Cardiac fibroblast (primary cell): Measurements from ENCODE around the gene NOS1AP.
A peak's percentile ranks its signal among the peaks of the same experiment; 100 is the strongest.

Experiments used
- DNase-seq, 2 donors: peaks; one replicate each; pipeline versions ENCODE4 v3.0.0 to v3.0.0-alpha.2; 2010; ENCODE audit warnings: low read depth in 2 of 2
- H3K4me3 ChIP-seq, 2 donors: replicated peaks in 1 of 2; 1 replicate in 1 of 2; 2 replicates in 1 of 2; pipeline ENCODE4 v1.5.1; 2011; ENCODE audit warnings: low read depth in 2 of 2, low read length in 2 of 2, mild to moderate bottlenecking in 2 of 2, moderate library complexity in 1 of 2
- CTCF ChIP-seq: IDR thresholded peaks from one replicate; pipeline ENCODE4 v1.5.1; 2011; ENCODE audit warnings: low read depth, mild to moderate bottlenecking, low read length, inconsistent platforms

NOS1AP gene

DNA sequence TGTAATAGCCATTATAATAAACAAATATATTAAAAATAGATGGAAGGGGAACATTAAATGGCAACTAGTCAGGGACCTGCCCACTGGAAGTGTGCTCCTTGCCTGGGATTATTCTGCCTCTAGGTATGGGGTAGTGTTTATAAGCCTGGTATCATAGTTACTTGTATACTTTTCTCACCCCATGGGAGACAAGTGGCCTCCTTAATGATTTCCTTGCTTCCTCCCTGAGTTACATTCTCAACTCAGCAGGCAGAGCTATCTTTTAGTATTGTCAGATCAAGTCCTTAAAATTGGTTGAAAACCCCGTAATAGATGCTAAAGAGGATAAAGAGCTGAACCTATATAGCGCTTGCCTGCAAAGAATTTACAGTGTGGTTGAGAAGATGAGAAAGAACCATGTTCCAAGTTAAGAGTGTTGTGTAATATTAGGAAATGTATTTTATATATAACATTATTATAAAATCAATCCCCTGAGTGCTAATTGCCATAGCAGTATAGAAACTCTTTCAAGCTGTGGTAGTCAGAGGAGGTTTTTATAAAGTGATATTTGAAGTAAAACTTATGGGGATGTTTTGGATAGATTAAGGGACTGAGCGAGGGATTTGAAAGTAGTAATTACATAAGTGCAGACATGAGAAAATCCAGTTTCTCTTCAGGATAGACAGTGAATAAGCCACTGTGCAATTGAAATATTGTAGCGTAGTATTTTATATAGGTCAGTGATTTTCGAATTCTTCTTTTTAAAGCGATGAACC, 200.7 kb downstream of the NOS1AP start:
- no peak for TF ChIP-seq CTCF
- no peak for DNase-seq

DNA sequence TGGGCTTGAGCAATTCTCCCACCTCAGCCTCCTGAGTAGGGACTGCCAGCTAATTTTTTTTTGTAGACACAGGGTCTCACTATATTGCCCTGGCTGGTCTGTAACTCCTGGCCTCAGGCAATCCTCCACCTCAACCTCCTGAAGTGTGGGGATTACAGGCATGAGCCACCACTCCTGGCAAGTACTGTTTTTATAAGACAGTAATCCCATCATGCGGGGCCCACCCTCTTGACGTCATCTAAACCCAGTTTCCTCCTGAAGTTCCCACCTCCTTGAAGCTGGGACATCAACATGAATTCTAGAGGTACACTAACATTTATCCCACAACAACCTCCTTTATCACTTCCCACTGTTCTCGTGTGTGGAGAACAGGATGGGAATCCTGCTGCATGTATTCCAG, 202.5 kb downstream of the NOS1AP start:
- no peak for TF ChIP-seq CTCF
- H3K4me3 ChIP-seq = no peak overlapping the region
- DNase-seq = no peak

More for the DNA sequence above, 200.7 kb downstream of the NOS1AP start:
- H3K4me3 ChIP-seq = no peak overlapping the region

DNA sequence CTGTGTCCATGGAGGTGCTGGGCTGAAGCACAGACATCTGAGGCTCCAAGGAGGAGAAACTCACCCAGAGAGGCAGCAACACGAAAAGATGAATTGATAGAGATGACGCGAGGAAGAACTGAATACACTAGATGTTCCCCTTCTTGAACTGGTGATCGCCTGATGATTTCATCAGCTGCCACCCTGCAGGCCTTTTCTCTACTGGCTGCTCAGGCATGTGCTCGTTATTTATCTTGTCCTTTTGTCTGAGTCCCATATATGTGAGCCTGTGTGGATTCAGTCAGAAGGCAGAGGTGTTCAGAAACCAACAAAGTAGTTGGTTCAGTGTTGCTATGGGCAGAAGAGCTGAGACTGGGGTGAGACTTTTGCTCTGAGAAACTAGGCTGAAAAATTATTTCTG, 202.9 kb downstream of the NOS1AP start:
- no peak for DNase-seq
- TF ChIP-seq CTCF = no peak
- no peak overlapping the region for H3K4me3 ChIP-seq

- TF ChIP-seq CTCF = no peak
- no peak for DNase-seq
- no peak overlapping the region for H3K4me3 ChIP-seq
Measured at GRCh38 chr1:162275622-162276175, 206.2 kb downstream of the NOS1AP start.

DNA sequence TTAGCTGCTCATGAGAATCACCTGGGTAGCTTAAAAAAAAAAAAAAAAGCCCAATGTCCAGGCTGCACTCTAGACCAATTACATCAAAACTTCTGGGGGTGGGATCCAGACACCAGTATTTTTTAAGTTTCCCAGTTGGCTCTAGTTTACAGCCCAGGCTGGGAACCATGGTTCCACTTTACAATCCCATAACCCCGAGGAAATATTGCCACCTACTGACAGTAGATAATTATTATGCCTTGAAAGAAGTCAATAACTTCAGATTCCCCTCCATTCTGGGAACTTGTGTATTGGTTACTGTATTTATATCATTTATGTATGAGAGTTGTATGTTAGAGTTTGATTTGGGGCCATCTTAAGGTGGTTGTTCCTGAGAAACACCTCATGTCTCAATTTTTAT, 207.0 kb downstream of the NOS1AP start:
- no peak overlapping the region for H3K4me3 ChIP-seq
- peak; percentile 61 to 62 for DNase-seq
- peak; percentile 18 for TF ChIP-seq CTCF

GRCh38 chr1:162279136-162279498, 209.6 kb downstream of the NOS1AP start:
- no peak overlapping the region for H3K4me3 ChIP-seq
- DNase-seq = no peak

More at GRCh38 chr1:162279136-162279498, 209.6 kb downstream of the NOS1AP start:
- no peak for TF ChIP-seq CTCF
